A549 (cell line): ENCODE results near the gene AK3. TPM values are rescaled to one million over a fixed set of nuclear protein-coding genes. Genes with fewer than 3 reads are reported as not detected.

ENCODE experiments used
- ATAC-seq, 2 experiments: fragments of 200-7000 bp in 1 of 2; fragments of >200 bp in 1 of 2; cut with Nextera tagmentation in 1 of 2; cut with Tn5 transposase in 1 of 2; 3 replicates each; pipeline versions ENCODE4 v1.8.0 to v1.9.1; 2018 to 2020; ENCODE audit warnings: mild to moderate bottlenecking in 1 of 2, moderate library complexity in 1 of 2
- CTCF ChIA-PET: fragments of 300-600 bp; sonication (Branson Sonifier 250); formaldehyde crosslinking; extraction: SDS; loops from one replicate; lab custom pipeline; 2021; ENCODE audit warnings: antibody characterized with exemption, inconsistent platforms; lab: Yijun Ruan, JAX
- POLR2A ChIA-PET: fragments of 350-600 bp; formaldehyde crosslinking; extraction: SDS; loops from one replicate; lab custom pipeline; 2021; ENCODE audit warnings: antibody characterized with exemption, inconsistent platforms; lab: Yijun Ruan, JAX
- DNase-seq, 2 experiments: peaks; one replicate each; pipeline versions ENCODE4 v3.0.0 to v3.0.0-alpha.2; 2011 to 2016; ENCODE audit warnings: low read depth in 1 of 2, low spot score in 1 of 2
- FAIRE-seq: peaks from 2 replicates; lab custom pipeline; 2011; peaks lifted over from hg19 to GRCh38; lab: Jason Lieb, UNC
- H3K27ac ChIP-seq, 2 experiments: fragments of >200 bp; sonication (Bioruptor Twin); formaldehyde crosslinking; 3 replicates each; pipeline ENCODE4 v1.5.1; 2016 to 2017
- H3K4me1 ChIP-seq: fragments of >200 bp; sonication (Bioruptor Twin); formaldehyde crosslinking; 3 replicates; pipeline ENCODE4 v1.6.1; 2016
- H3K4me2 ChIP-seq: fragments of >200 bp; sonication (Bioruptor Twin); formaldehyde crosslinking; 3 replicates; pipeline ENCODE4 v1.6.1; 2016
- H3K4me3 ChIP-seq: fragments of >200 bp; sonication (Bioruptor Twin); formaldehyde crosslinking; 3 replicates; pipeline ENCODE4 v1.5.1; 2016
- H3K9me3 ChIP-seq: fragments of >200 bp; sonication (Bioruptor Twin); formaldehyde crosslinking; 3 replicates; pipeline ENCODE4 v1.6.1; 2016
- BCL3 ChIP-seq: fragments of >200 bp; sonication (Bioruptor Twin); formaldehyde crosslinking; IDR thresholded peaks from 3 replicates; pipeline ENCODE4 v1.6.1; 2016
- BHLHE40 ChIP-seq: IDR thresholded peaks from 2 replicates; pipeline ENCODE4 v1.6.1; 2012; ENCODE audit warnings: low read depth, low read length, inconsistent platforms
- CTCF ChIP-seq: fragments of >200 bp; sonication (Bioruptor Twin); formaldehyde crosslinking; IDR thresholded peaks from 3 replicates; pipeline ENCODE4 v1.5.1; 2016
- ELK1 ChIP-seq: fragments of 150-350 bp; IDR thresholded peaks from 2 replicates; pipeline ENCODE4 v1.6.1; 2014; ENCODE audit warnings: low read depth, mild to moderate bottlenecking, low read length
- EP300 ChIP-seq, 2 experiments: fragments of >200 bp; sonication (Bioruptor Twin); formaldehyde crosslinking; IDR thresholded peaks; 2 replicates in 1 of 2; 3 replicates in 1 of 2; pipeline ENCODE4 v1.6.1; 2016 to 2017
- ESRRA ChIP-seq: fragments of 150-350 bp; IDR thresholded peaks from 2 replicates; pipeline ENCODE4 v1.6.1; 2014; ENCODE audit warnings: mild to moderate bottlenecking, low read length, borderline replicate concordance
- GATA3 ChIP-seq: IDR thresholded peaks from 2 replicates; pipeline ENCODE4 v1.6.1; 2012; ENCODE audit warnings: borderline replicate concordance
- HDAC2 ChIP-seq: fragments of 200-600 bp; sonication (generic); IDR thresholded peaks from 2 replicates; pipeline ENCODE4 v1.6.1; 2016
- HES2 ChIP-seq: fragments of >200 bp; sonication (Bioruptor Twin); formaldehyde crosslinking; IDR thresholded peaks from 2 replicates; pipeline ENCODE4 v1.6.1; 2016
- HEYL ChIP-seq: fragments of 250-450 bp; sonication (Bioruptor Pico); IDR thresholded peaks from 2 replicates; pipeline ENCODE4 v1.8.0; 2021; ENCODE audit warnings: mild to moderate bottlenecking, moderate library complexity
- HOXB13 ChIP-seq: fragments of 250-450 bp; sonication (Bioruptor Pico); IDR thresholded peaks from 2 replicates; pipeline ENCODE4 v1.5.0; 2020; ENCODE audit warnings: low read depth, mild to moderate bottlenecking, moderate library complexity
- HOXB5 ChIP-seq: fragments of 250-450 bp; sonication (Bioruptor Pico); IDR thresholded peaks from 2 replicates; pipeline ENCODE4 v1.5.0; 2020; ENCODE audit warnings: mild to moderate bottlenecking, moderate library complexity
- JUN ChIP-seq, 2 experiments: fragments of >200 bp; sonication (Bioruptor Twin); formaldehyde crosslinking; IDR thresholded peaks; 2 replicates in 1 of 2; 3 replicates in 1 of 2; pipeline ENCODE4 v1.6.1; 2016 to 2017
- KDM5A ChIP-seq: fragments of 200-600 bp; sonication (generic); IDR thresholded peaks from 2 replicates; pipeline ENCODE4 v1.6.1; 2016; ENCODE audit warnings: antibody characterized with exemption, mild to moderate bottlenecking
- MAZ ChIP-seq: fragments of 150-350 bp; IDR thresholded peaks from 2 replicates; pipeline ENCODE4 v1.6.1; 2014; ENCODE audit warnings: antibody characterized with exemption, low read depth, low read length, borderline replicate concordance
- RAD21 ChIP-seq, 2 experiments: fragments of >200 bp in 1 of 2; sonication (Bioruptor Twin) in 1 of 2; formaldehyde crosslinking in 1 of 2; IDR thresholded peaks in 1 of 2; conservative IDR thresholded peaks in 1 of 2; 2 replicates in 1 of 2; 3 replicates in 1 of 2; pipeline ENCODE4 v1.6.1; 2012 to 2018; ENCODE audit warnings: inconsistent platforms in 1 of 2
- RARB ChIP-seq: fragments of 250-450 bp; sonication (Bioruptor Pico); IDR thresholded peaks from 2 replicates; pipeline ENCODE4 v1.8.0; 2021; ENCODE audit warnings: mild to moderate bottlenecking, moderate library complexity
- RCOR1 ChIP-seq: fragments of 150-350 bp; IDR thresholded peaks from 2 replicates; pipeline ENCODE4 v1.6.1; 2014; ENCODE audit warnings: antibody characterized with exemption, low read length, low read depth
- RFX5 ChIP-seq: fragments of 450-650 bp; IDR thresholded peaks from 2 replicates; pipeline ENCODE4 v1.7.1; 2014; ENCODE audit warnings: antibody characterized with exemption, mild to moderate bottlenecking, moderate library complexity
- SMC3 ChIP-seq: fragments of >200 bp; sonication (Bioruptor Twin); formaldehyde crosslinking; IDR thresholded peaks from 3 replicates; pipeline ENCODE4 v1.6.1; 2018; ENCODE audit warnings: inconsistent platforms
- ZC3H11A ChIP-seq: fragments of 450-650 bp; IDR thresholded peaks from 2 replicates; pipeline ENCODE4 v1.6.1; 2014; ENCODE audit warnings: antibody characterized with exemption, mild to moderate bottlenecking
- WGBS: methylation state at CpG from one replicate; pipeline ENCODE4 v1.1.6; 2017; ENCODE audit errors: missing lambda C conversion rate; 5-methylcytosine and 5-hydroxymethylcytosine counted together
- polyA plus RNA-seq, 4 experiments: library from polyadenylated mRNA; depleted of rRNA in 3 of 4; stranded (reverse); fragments of >200 nt; fragmentation: RNase III in 1 of 4; extraction: RNeasy Plus Mini Kit Qiagen cat#74134 plus additional on column Dnase treatment in 1 of 4; gene quantifications; 2 replicates in 3 of 4; 3 replicates in 1 of 4; pipeline ENCODE4 v1.2.3, GENCODE V29; 2011 to 2017

AK3 gene
- polyA plus RNA-seq, 2 of the 4 experiments (the other 2 are of a cell fraction) = 51.0 to 83.0 TPM

DNA sequence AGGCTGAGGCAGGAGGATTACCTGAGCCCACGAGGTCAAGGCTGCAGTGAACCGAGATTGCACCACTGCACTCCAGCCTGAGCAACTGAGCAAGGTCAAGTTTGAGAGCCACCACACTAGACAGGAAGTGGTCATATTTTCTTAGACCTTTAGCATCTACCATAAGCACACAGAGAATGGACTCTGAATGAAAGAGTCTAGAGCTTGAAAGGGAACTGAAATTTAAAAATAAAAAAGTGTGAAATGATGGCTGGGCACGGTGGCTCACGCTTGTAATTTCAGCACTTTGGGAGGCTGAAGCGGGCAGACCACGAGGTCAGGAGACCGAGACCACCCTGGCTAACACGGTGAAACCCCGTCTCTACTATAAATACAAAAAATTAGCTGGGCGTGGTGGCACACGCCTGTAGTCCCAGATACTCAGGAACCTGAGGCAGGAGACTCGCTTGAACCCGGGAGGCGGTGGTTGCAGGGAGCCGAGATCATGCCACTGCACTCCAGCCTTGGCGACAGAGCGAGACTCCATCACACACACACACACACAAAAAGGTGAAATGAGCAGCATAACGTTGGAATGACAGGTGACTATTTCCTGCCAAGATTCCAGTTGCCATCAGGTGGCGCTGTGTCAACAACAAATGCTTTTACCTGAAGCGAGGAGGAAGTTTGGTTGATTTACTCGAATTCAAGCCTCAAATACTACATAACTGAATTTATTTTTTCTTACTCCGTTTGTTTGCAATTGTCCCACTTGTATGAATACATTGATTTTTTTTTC lies 21.3 kb upstream of the AK3 start:
- WGBS = 16% methylated on average over 22 of the region's 22 CpGs
- peak; percentile 48 to 83 for DNase-seq
- H3K27ac ChIP-seq = peak overlapping the region in 1 of 2 experiments; percentile 27; a peak in 3 of 6 replicates
- peak overlapping the region; percentile 56 for H3K4me2 ChIP-seq
- no peaks in the 10 kb centered on the region for H3K9me3 ChIP-seq
- ChIA-PET POLR2A (no interaction called here), CTCF (interaction anchor here (0.6 to 8.3 kb wide), 64 partner anchors 9 to 844 kb away, joined by 3 to 135 read pairs (median 4); partner anchors contain the start of genes AK3, JAK2 and RCL1)
- H3K4me1 ChIP-seq = 0 out of 3 replicates have a peak, but pooled peaks cover 6% of the 10 kb centered on the region
- peak; percentile 59 for FAIRE-seq
- H3K4me3 ChIP-seq = no peak overlapping the region
- ATAC-seq = peak; percentile 73 to 83
- TF ChIP-seq CTCF (peak; percentile 96), RCOR1 (no peak), ZC3H11A (no peak), RAD21 (conservative IDR thresholded peaks at IDR 0.05 in 1 of 2, IDR thresholded peaks at IDR 0.05 in 1 of 2) (peak; percentile 96 to 98), BCL3 (no peak), RFX5 (no peak), SMC3 (peak; percentile 92), BHLHE40 (no peak), KDM5A (no peak), HEYL (CRISPR knock-in tag) (no peak), EP300 (IDR thresholded peaks at IDR 0.05) (no peak)

DNA sequence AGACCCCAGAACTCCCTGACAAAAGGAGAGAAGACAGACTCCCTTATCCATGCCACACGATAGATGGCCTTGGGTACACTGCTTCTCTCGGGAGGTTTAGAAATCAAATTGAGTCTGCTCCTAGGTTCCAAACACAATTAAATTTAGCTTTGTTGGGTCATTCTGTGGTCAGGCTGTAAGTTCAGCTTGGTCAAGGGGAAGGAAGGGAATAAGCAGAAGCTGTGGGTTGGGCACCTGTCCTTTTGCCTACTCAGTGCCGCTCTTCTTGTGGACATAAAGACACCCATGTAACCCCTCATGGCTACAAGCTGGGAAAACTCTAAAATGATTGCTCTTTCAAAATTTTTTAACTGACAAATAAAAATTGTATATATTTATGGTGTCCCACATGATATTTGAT lies 19.1 kb upstream of the AK3 start:
- no peak overlapping the region for H3K4me2 ChIP-seq
- 0 out of 3 replicates have a peak, but pooled peaks cover 6% of the 10 kb centered on the region for H3K4me1 ChIP-seq
- ChIA-PET CTCF (interaction anchor here (0.6 to 8.3 kb wide), 35 partner anchors 9 to 873 kb away, joined by 3 to 135 read pairs (median 4); partner anchors contain the start of genes AK3 and JAK2), POLR2A (interaction anchor here (0.9 kb wide), 1 partner anchor 225 kb away, joined by 3 read pairs; the partner anchor contains the start of gene JAK2)
- H3K27ac ChIP-seq = no peak overlapping the region
- ATAC-seq (no peak), DNase-seq (no peak), FAIRE-seq (no peak)
- no peaks in the 10 kb centered on the region for H3K9me3 ChIP-seq
- TF ChIP-seq ELK1 = no peak
- TF ChIP-seq HOXB5 (CRISPR knock-in tag) = no peak
- no peak for TF ChIP-seq HOXB13 (CRISPR knock-in tag)
- no peak for TF ChIP-seq HES2
- no peak for TF ChIP-seq MAZ
- TF ChIP-seq RARB (CRISPR knock-in tag) = no peak
- TF ChIP-seq ZC3H11A = no peak
- no peak for TF ChIP-seq ESRRA
- TF ChIP-seq RAD21 (conservative IDR thresholded peaks at IDR 0.05 in 1 of 2, IDR thresholded peaks at IDR 0.05 in 1 of 2) = no peak
- TF ChIP-seq JUN (IDR thresholded peaks at IDR 0.05) = no peak
- no peak for TF ChIP-seq GATA3
- no peak for TF ChIP-seq HDAC2
- TF ChIP-seq, all 56 proteins: peak for 0
- H3K4me3 ChIP-seq = no peak overlapping the region
- WGBS = 90% methylated on average over 3 of the region's 3 CpGs
